GM23338 (cell line): ENCODE measurements around the gene DGAT2. TPM values are rescaled to one million over a fixed set of nuclear protein-coding genes. Genes with fewer than 3 reads are reported as not detected.

Experiments
- ATAC-seq: fragments of 200-7000 bp; cut with Tn5 transposase; 3 replicates; pipeline ENCODE4 v1.9.1; 2020
- DNase-seq: peaks from one replicate; pipeline ENCODE4 v3.0.0-alpha.2; 2015; ENCODE audit warnings: low spot score
- H2AFZ ChIP-seq: fragments of 200-600 bp; sonication (generic); 2 replicates; pipeline ENCODE4 v1.8.0; 2016; ENCODE audit warnings: antibody characterized with exemption, mild to moderate bottlenecking, moderate library complexity
- H3F3A ChIP-seq: fragments of 200-600 bp; sonication (generic); replicated peaks from 2 replicates; pipeline ENCODE4 v1.8.0; 2017; ENCODE audit warnings: antibody characterized with exemption, mixed run types, low read depth
- H3K27ac ChIP-seq: fragments of 200-600 bp; sonication (generic); 2 replicates; pipeline ENCODE4 v1.6.1; 2016; ENCODE audit warnings: low read depth
- H3K27me3 ChIP-seq: fragments of 200-600 bp; sonication (generic); 2 replicates; pipeline ENCODE4 v1.8.0; 2016; ENCODE audit warnings: mild to moderate bottlenecking, mixed run types, moderate library complexity; ENCODE audit not compliant: insufficient read depth
- H3K36me3 ChIP-seq: fragments of 200-600 bp; sonication (generic); 2 replicates; pipeline ENCODE4 v1.8.0; 2016; ENCODE audit warnings: mild to moderate bottlenecking; ENCODE audit not compliant: insufficient read depth
- H3K4me1 ChIP-seq: fragments of 200-600 bp; sonication (generic); 2 replicates; pipeline ENCODE4 v1.8.0; 2016; ENCODE audit warnings: mild to moderate bottlenecking, moderate library complexity; ENCODE audit not compliant: insufficient read depth
- H3K4me2 ChIP-seq: fragments of 200-600 bp; sonication (generic); 2 replicates; pipeline ENCODE4 v1.7.1; 2017; ENCODE audit warnings: mixed run types
- H3K4me3 ChIP-seq: fragments of 200-600 bp; sonication (generic); 2 replicates; pipeline ENCODE4 v1.6.1; 2016; ENCODE audit warnings: mixed run types
- H3K79me2 ChIP-seq: fragments of 200-600 bp; sonication (generic); replicated peaks from 2 replicates; pipeline ENCODE4 v1.8.0; 2017; ENCODE audit warnings: mild to moderate bottlenecking; ENCODE audit not compliant: insufficient read depth
- H3K9me2 ChIP-seq: fragments of 200-600 bp; sonication (generic); 2 replicates; pipeline ENCODE4 v1.8.0; 2017; ENCODE audit not compliant: insufficient read depth
- H4K20me1 ChIP-seq: fragments of 200-600 bp; sonication (generic); replicated peaks from 2 replicates; pipeline ENCODE4 v1.8.0; 2017; ENCODE audit warnings: mild to moderate bottlenecking; ENCODE audit not compliant: insufficient read depth
- H3K27ac Mint-ChIP-seq: 2 replicates; pipeline ENCODE4 v1.8.0; 2020; ENCODE audit warnings: inconsistent platforms, mild to moderate bottlenecking, moderate library complexity, mixed read lengths
- H3K27me3 Mint-ChIP-seq: 3 replicates; pipeline ENCODE4 v1.8.0; 2022; ENCODE audit warnings: low read depth, mild to moderate bottlenecking, moderate library complexity, mixed read lengths, inconsistent platforms; ENCODE audit not compliant: insufficient read depth, poor library complexity
- H3K36me3 Mint-ChIP-seq: 3 replicates; pipeline ENCODE4 v1.8.0; 2021; ENCODE audit warnings: low read depth, mild to moderate bottlenecking, inconsistent platforms, moderate library complexity, mixed read lengths
- H3K4me1 Mint-ChIP-seq: 3 replicates; pipeline ENCODE4 v1.8.0; 2020; ENCODE audit warnings: mild to moderate bottlenecking, inconsistent platforms, mixed read lengths
- H3K4me3 Mint-ChIP-seq: 3 replicates; pipeline ENCODE4 v1.8.0; 2021; ENCODE audit warnings: moderate library complexity, mild to moderate bottlenecking, inconsistent platforms, mixed read lengths
- H3K9me3 Mint-ChIP-seq: 3 replicates; pipeline ENCODE4 v1.8.0; 2020; ENCODE audit warnings: moderate library complexity, mild to moderate bottlenecking, inconsistent platforms, mixed read lengths
- CREB1 ChIP-seq: fragments of 250-450 bp; sonication (Bioruptor Pico); IDR thresholded peaks from 2 replicates; pipeline ENCODE4 v1.5.0; 2020; ENCODE audit warnings: low read depth, mild to moderate bottlenecking, moderate library complexity
- EZH2 ChIP-seq: fragments of 200-600 bp; sonication (generic); IDR thresholded peaks from one replicate; pipeline ENCODE4 v1.8.0; 2017; ENCODE audit warnings: antibody characterized with exemption, mild to moderate bottlenecking, low read depth; ENCODE audit not compliant: unreplicated experiment
- EZH2phosphoT487 ChIP-seq: fragments of 200-600 bp; sonication (generic); IDR thresholded peaks from one replicate; pipeline ENCODE4 v1.8.1; 2018; ENCODE audit warnings: antibody characterized with exemption; ENCODE audit not compliant: unreplicated experiment
- NANOG ChIP-seq: IDR thresholded peaks from 2 replicates; pipeline ENCODE4 v1.6.1; 2016; ENCODE audit warnings: antibody characterized with exemption, borderline replicate concordance
- POLR2AphosphoS5 ChIP-seq: IDR thresholded peaks from 2 replicates; pipeline ENCODE4 v1.6.1; 2016; ENCODE audit warnings: antibody characterized with exemption, low read depth
- REST ChIP-seq: IDR thresholded peaks from one replicate; pipeline ENCODE4 v1.6.1; 2018; ENCODE audit warnings: antibody characterized with exemption; ENCODE audit not compliant: unreplicated experiment
- STAT1 ChIP-seq: IDR thresholded peaks from one replicate; pipeline ENCODE4 v1.6.1; 2016; ENCODE audit warnings: antibody characterized with exemption; ENCODE audit not compliant: unreplicated experiment
- ZNF331 ChIP-seq: fragments of 250-450 bp; sonication (Bioruptor Pico); IDR thresholded peaks from 2 replicates; pipeline ENCODE4 v1.5.0; 2020; ENCODE audit warnings: low read depth, mild to moderate bottlenecking, moderate library complexity
- ZNF462 ChIP-seq: fragments of 250-450 bp; sonication (Bioruptor Pico); IDR thresholded peaks from 2 replicates; pipeline ENCODE4 v1.5.0; 2020; ENCODE audit warnings: mild to moderate bottlenecking, moderate library complexity
- polyA plus RNA-seq: library from polyadenylated mRNA; unstranded; fragments of >200 nt; fragmentation: Nextera tagmentation; extraction: Ambion mirVana; gene quantifications from 2 replicates; pipeline ENCODE4 v1.2.1, GENCODE V29; 2016
- total RNA-seq: library from RNA; depleted of rRNA; stranded (reverse); fragments of >200 nt; shearing (Covaris generic); gene quantifications from 2 replicates; pipeline ENCODE4 v1.2.3, GENCODE V29; 2014

Gene DGAT2
- total and polyA plus RNA-seq, 2 experiments from 2014 or later = 1.9 to 2.6 TPM

GRCh38 chr11:75734491-75735180 lies 33.9 kb upstream of the DGAT2 start (continued):
- TF ChIP-seq REST = no peak
- TF ChIP-seq EZH2phosphoT487 = no peak
- TF ChIP-seq STAT1 = no peak

- Mint-ChIP-seq H3K27me3 (peaks cover 10% of the 10 kb centered on the region), H3K27ac (no peak overlapping the region), H3K4me1 (peaks cover 3% of the 10 kb centered on the region; the same call in 1 of the 3 replicates), H3K9me3 (peaks cover 3% of the 10 kb centered on the region; the same call in 1 of the 3 replicates), H3K4me3 (no peak overlapping the region), H3K36me3 (no peaks in the 10 kb centered on the region)
- H3K4me2 ChIP-seq = no peak overlapping the region
- H4K20me1 ChIP-seq = no peaks in the 10 kb centered on the region
- no peaks in the 10 kb centered on the region for H3K4me1 ChIP-seq
- H3K9me2 ChIP-seq = no peaks in the 10 kb centered on the region
- no peak overlapping the region for H3K4me3 ChIP-seq
- no peaks in the 10 kb centered on the region for H3F3A ChIP-seq
- no peaks in the 10 kb centered on the region for H3K36me3 ChIP-seq
- no peak overlapping the region for H3K27ac ChIP-seq
- no peak overlapping the region for H2AFZ ChIP-seq
- no peaks in the 10 kb centered on the region for H3K27me3 ChIP-seq
- DNase-seq (no peak), ATAC-seq (no peak)
- H3K79me2 ChIP-seq = no peaks in the 10 kb centered on the region
- TF ChIP-seq CREB1 (CRISPR knock-in tag) (no peak), ZNF331 (no peak), POLR2AphosphoS5 (no peak), EZH2 (no peak), EZH2phosphoT487 (no peak), ZNF462 (CRISPR knock-in tag) (no peak), NANOG (no peak), STAT1 (no peak), REST (no peak)
These were observed 33.3 kb upstream of the DGAT2 start for GRCh38 chr11:75735181-75735845.
